Vagina (tissue), 2 donors: ENCODE results near the gene RPL15. TPM values are rescaled to one million over a fixed set of nuclear protein-coding genes. Genes with fewer than 3 reads are reported as not detected.
A peak's percentile ranks its signal among the peaks of the same experiment; 100 is the strongest.
"Not testable (repeated sequence)": the region's sequence is repeated elsewhere in the genome, so short reads cannot be mapped to it uniquely, and the experiment has no call there.

Source experiments
- DNase-seq, 2 donors: peaks; one replicate each; pipeline ENCODE4 v3.0.0-alpha.2; 2017; ENCODE audit errors: extremely low spot score in 2 of 2
- H3K27ac ChIP-seq: fragments of 200-600 bp; sonication (generic); one replicate; pipeline ENCODE4 v1.5.1; 2019
- H3K27me3 ChIP-seq: fragments of 200-600 bp; sonication (generic); one replicate; pipeline ENCODE4 v1.5.1; 2019
- H3K36me3 ChIP-seq, 2 donors: fragments of 200-600 bp; sonication (generic); one replicate each; pipeline ENCODE4 v1.5.1; 2017 to 2019
- H3K4me1 ChIP-seq: fragments of 200-600 bp; sonication (generic); one replicate; pipeline ENCODE4 v1.5.1; 2019
- H3K4me3 ChIP-seq, 2 donors: fragments of 200-600 bp; sonication (generic); 1 replicate in 1 of 2; 2 replicates in 1 of 2; pipeline ENCODE4 v1.5.1; 2016 to 2019
- H3K9me3 ChIP-seq: fragments of 200-600 bp; sonication (generic); one replicate; pipeline ENCODE4 v1.5.1; 2019
- POLR2A ChIP-seq, 2 donors: fragments of 450-650 bp; IDR thresholded peaks; one replicate each; pipeline ENCODE4 v1.6.1; 2017; ENCODE audit warnings: antibody characterized with exemption in 2 of 2, mild to moderate bottlenecking in 2 of 2, moderate library complexity in 2 of 2
- POLR2AphosphoS5 ChIP-seq, 2 donors: sonication (generic); formaldehyde crosslinking; IDR thresholded peaks; one replicate each; pipeline ENCODE4 v1.9.0; 2017; ENCODE audit warnings: antibody characterized with exemption in 2 of 2, mild to moderate bottlenecking in 2 of 2, low read depth in 1 of 2; ENCODE audit not compliant: insufficient read depth in 1 of 2
- intact Hi-C: fragments of 100-400 bp; cut with DNase I; formaldehyde crosslinking; loops from one replicate; pipeline ENCODE4 v1.15.1; 2023
- total RNA-seq: library from RNA; depleted of rRNA; stranded (reverse); fragments of >200 nt; gene quantifications from one replicate; pipeline ENCODE4 v1.2.3, GENCODE V29; 2016
- TF ChIP-seq, protein P1 (sequence below), 3 experiments: fragments of 450-650 bp in 2 of 3; fragments of 200-600 bp in 1 of 3; sonication (generic) in 1 of 3; IDR thresholded peaks; one replicate each; pipeline ENCODE4 v1.5.1; 2017 to 2019; ENCODE audit warnings: antibody characterized with exemption in 3 of 3, mild to moderate bottlenecking in 2 of 3, moderate library complexity in 2 of 3

RPL15 gene
- total RNA-seq, 1 donor from 2014 or later: 2,641 TPM

DNA sequence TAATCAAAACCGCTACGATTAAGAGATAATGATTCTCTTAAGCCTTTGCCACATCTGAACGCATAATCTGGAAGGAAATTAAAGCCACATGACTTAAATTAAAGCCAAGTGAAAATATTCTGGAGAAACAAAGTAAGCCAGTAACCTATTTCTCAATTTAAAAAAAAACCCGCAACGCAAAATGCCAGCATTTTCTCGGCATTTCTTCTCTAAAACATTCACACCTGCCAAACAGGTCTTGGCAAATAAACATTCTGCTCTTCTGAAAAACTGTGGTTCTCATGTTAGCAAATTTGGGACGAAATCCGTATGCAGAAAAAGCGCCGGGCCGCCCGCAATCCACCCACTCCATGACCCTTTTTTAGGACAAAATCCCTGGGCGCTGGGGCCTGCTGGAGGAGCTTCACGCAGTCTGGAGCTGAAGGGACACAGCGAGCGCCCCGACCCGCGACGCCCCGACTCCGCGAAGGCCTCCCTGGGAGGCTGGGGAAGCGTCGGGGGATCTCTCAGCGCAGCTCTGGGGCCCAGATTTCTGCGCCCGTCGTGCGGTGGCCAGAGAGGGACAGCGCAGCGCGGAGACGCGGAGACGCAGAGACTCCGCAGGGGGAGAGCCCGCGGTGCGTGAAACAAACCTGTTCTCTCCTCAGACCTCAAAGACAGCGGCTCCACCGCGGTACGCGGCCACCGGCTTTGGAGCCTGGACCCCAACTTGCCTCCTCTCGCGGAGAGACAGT, 613 bp upstream of the RPL15 start:
- intact Hi-C loops: no loop called here
- no peaks in the 10 kb centered on the region for H3K9me3 ChIP-seq
- H3K27me3 ChIP-seq: no peaks in the 10 kb centered on the region
- peaks cover 0 to 22% of the 10 kb centered on the region in 2 donors for H3K36me3 ChIP-seq
- peaks cover 48% of the 10 kb centered on the region for H3K4me1 ChIP-seq
- TF ChIP-seq POLR2A (IDR thresholded peaks at IDR 0.05): no peak
- TF ChIP-seq POLR2AphosphoS5 (IDR thresholded peaks at IDR 0.05; ENCODE audit: insufficient read depth in 1 of 2, low read depth in 1 of 2): no peak
- TF ChIP-seq, protein P1, sequence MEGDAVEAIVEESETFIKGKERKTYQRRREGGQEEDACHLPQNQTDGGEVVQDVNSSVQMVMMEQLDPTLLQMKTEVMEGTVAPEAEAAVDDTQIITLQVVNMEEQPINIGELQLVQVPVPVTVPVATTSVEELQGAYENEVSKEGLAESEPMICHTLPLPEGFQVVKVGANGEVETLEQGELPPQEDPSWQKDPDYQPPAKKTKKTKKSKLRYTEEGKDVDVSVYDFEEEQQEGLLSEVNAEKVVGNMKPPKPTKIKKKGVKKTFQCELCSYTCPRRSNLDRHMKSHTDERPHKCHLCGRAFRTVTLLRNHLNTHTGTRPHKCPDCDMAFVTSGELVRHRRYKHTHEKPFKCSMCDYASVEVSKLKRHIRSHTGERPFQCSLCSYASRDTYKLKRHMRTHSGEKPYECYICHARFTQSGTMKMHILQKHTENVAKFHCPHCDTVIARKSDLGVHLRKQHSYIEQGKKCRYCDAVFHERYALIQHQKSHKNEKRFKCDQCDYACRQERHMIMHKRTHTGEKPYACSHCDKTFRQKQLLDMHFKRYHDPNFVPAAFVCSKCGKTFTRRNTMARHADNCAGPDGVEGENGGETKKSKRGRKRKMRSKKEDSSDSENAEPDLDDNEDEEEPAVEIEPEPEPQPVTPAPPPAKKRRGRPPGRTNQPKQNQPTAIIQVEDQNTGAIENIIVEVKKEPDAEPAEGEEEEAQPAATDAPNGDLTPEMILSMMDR (IDR thresholded peaks at IDR 0.05): peak in 1 of 3 experiments; percentile 42
- no peak for DNase-seq
- H3K27ac ChIP-seq: peak overlapping the region; percentile 81
- H3K4me3 ChIP-seq: peak overlapping the region; percentile 87 to 96

DNA sequence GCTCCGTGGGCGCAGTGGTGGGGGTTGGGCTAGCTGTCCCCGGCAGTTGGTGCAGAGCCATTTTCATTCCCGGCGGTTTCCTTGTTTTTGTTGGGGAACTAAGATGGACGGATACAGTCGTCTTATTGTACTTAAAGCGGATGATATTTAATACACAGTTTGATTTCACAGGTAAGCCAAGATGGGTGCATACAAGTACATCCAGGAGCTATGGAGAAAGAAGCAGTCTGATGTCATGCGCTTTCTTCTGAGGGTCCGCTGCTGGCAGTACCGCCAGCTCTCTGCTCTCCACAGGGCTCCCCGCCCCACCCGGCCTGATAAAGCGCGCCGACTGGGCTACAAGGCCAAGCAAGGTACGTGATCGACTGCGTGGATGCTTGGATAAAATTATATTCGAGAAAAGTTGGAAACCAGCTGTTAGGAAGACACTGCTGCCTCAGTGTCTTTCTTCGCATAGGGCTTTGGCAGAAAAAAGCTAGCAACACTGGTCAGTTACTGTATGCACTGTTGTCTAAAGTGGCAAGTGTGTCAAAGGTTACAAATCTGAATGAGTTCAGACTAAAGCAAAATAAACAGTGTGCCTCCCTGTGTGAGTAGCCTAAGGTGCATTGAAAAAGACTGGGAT, 859 bp downstream of the RPL15 start:
- peak overlapping the region; percentile 81 for H3K27ac ChIP-seq
- H3K27me3 ChIP-seq, DNase-seq, H3K9me3 ChIP-seq, intact Hi-C loops: not testable (repeated sequence)
- H3K36me3 ChIP-seq: peaks cover 0 to 27% of the 10 kb centered on the region in 2 donors
- H3K4me3 ChIP-seq: peak overlapping the region; percentile 87 to 96
- peaks cover 48% of the 10 kb centered on the region for H3K4me1 ChIP-seq

DNA sequence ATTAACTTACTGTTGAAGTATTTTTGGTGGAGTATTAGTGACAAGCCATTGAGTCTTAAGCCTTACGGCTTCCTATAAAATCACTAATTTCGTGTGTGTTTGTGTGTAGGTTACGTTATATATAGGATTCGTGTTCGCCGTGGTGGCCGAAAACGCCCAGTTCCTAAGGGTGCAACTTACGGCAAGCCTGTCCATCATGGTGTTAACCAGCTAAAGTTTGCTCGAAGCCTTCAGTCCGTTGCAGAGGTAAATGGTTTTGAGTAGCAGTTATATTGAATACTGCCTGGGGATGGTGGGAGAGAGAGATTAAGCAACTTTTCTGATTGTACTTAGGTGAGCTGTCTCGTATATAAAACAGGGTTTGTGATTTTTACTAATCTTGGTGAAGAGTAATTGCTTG, 1.4 kb downstream of the RPL15 start:
- Histone ChIP-seq H3K4me1 (peaks cover 48% of the 10 kb centered on the region), H3K4me3 (peak overlapping the region; percentile 87 to 96), H3K36me3 (peaks cover 0 to 27% of the 10 kb centered on the region in 2 donors), H3K27ac (peak overlapping the region; percentile 81)
- intact Hi-C loops, H3K9me3 ChIP-seq, DNase-seq, H3K27me3 ChIP-seq: not testable (repeated sequence)

DNA sequence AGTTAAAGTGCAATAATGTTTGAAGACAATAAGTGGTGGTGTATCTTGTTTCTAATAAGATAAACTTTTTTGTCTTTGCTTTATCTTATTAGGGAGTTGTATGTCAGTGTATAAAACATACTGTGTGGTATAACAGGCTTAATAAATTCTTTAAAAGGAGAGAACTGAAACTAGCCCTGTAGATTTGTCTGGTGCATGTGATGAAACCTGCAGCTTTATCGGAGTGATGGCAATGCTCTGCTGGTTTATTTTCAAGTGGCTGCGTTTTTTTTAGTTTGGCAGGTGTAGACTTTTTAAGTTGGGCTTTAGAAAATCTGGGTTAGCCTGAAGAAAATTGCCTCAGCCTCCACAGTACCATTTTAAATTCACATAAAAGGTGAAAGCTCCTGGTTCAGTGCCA, 2.7 kb downstream of the RPL15 start:
- Histone ChIP-seq H3K4me3 (no peak overlapping the region), H3K27me3 (no peaks in the 10 kb centered on the region), H3K9me3 (no peaks in the 10 kb centered on the region), H3K4me1 (peaks cover 48% of the 10 kb centered on the region), H3K27ac (no peak overlapping the region), H3K36me3 (peaks cover 0 to 27% of the 10 kb centered on the region in 2 donors)
- no peak for DNase-seq
- TF ChIP-seq POLR2AphosphoS5 (IDR thresholded peaks at IDR 0.05; ENCODE audit: insufficient read depth in 1 of 2, low read depth in 1 of 2) (no peak), POLR2A (IDR thresholded peaks at IDR 0.05) (no peak)
- TF ChIP-seq, protein P1 (IDR thresholded peaks at IDR 0.05): no peak
- intact Hi-C loops: no loop called here

DNA sequence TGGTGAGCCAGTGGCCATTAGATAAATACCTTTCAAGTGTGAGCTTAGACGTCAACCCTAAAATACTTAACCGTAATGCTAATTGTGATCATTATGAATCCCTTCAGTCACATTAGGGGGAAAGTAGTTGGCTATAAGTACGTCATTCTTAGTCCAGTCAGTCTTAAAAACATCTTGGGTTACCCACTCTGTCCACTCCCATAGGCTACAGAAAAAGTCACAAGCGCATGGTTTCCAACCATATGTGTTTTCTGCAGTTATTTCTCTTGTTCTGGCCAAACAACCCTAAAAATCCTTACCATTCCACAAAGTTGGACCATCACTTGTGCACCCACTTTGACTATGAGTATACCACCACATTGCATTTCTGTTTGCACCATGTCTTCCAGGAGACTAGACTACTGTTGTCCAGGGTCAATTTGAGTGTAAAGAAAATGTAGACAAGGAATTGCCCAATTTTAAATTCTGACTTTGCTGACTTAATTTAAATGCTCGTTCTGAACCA, 3.3 kb downstream of the RPL15 start:
- H3K27ac ChIP-seq: no peak overlapping the region
- DNase-seq: no peak
- TF ChIP-seq, protein P1 (IDR thresholded peaks at IDR 0.05): no peak
- TF ChIP-seq POLR2AphosphoS5 (IDR thresholded peaks at IDR 0.05; ENCODE audit: insufficient read depth in 1 of 2, low read depth in 1 of 2) (no peak), POLR2A (IDR thresholded peaks at IDR 0.05) (no peak)
- intact Hi-C loops: no loop called here
- H3K36me3 ChIP-seq: peaks cover 0 to 27% of the 10 kb centered on the region in 2 donors
- H3K4me1 ChIP-seq: peaks cover 43% of the 10 kb centered on the region
- H3K27me3 ChIP-seq: no peaks in the 10 kb centered on the region
- no peak overlapping the region for H3K4me3 ChIP-seq
- no peaks in the 10 kb centered on the region for H3K9me3 ChIP-seq

DNA sequence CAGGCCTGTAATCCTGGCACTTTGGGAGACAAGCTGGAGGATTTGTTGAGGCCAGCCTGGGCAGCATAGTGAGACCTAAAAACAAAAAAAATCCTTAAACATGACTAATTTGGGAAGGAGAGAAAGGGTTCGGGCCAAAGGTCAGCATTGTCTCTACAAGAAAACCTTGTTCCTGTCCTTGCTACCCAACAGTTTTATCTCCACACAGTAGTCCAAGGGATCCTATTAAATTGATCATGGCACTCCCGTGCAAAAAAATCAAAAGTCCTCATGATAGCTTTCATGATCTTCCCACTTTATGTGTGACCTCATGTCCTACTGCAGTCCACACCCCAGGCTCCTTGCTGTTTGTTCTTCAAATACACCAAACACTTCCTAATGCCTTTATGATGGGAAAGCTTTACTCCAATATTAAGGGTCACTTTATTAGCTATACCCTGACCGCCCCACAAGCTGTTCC, 4.2 kb downstream of the RPL15 start:
- Histone ChIP-seq H3K36me3 (peaks cover 0 to 27% of the 10 kb centered on the region in 2 donors), H3K4me1 (peaks cover 34% of the 10 kb centered on the region), H3K9me3 (no peaks in the 10 kb centered on the region), H3K27me3 (no peaks in the 10 kb centered on the region), H3K27ac (no peak overlapping the region), H3K4me3 (no peak overlapping the region)
- intact Hi-C loops: no loop called here
- TF ChIP-seq, protein P1 (IDR thresholded peaks at IDR 0.05): no peak
- TF ChIP-seq POLR2A (IDR thresholded peaks at IDR 0.05): no peak
- no peak for TF ChIP-seq POLR2AphosphoS5 (IDR thresholded peaks at IDR 0.05; ENCODE audit: insufficient read depth in 1 of 2, low read depth in 1 of 2)
- no peak for DNase-seq
